C4-2B (cell line): ENCODE results near the gene CILP.

ENCODE experiments used
- H3K27ac ChIP-seq: fragments of 450-650 bp; 2 replicates; pipeline ENCODE4 v1.5.1; 2017
- CTCF ChIP-seq: fragments of 450-650 bp; conservative IDR thresholded peaks from 2 replicates; pipeline ENCODE4 v1.5.1; 2017; ENCODE audit warnings: mild to moderate bottlenecking
- ZFX ChIP-seq: fragments of 450-650 bp; IDR thresholded peaks from 2 replicates; pipeline ENCODE4 v1.6.1; 2017

Gene CILP

DNA sequence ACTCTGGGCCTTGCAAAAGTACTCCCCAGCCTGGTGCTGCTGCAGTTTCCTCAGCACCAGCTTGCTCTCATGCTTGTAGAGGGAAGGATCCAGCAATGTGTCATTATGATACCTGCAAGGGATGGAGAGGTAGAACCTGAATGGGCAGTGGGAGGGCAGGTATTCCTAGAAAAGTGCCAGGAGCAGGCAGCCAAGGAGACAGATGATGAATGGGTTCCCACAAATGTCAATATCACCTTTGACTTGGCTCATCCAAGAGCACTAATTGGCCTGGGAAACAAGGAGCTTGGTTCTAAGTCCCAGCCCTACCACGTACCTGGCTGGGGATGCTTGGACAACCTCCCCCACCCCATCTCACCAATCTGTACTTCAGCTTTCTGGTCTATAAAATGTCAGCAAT, 9.4 kb downstream of the CILP start:
- TF ChIP-seq ZFX, result no peak
- no peak for TF ChIP-seq CTCF
- no peak overlapping the region for H3K27ac ChIP-seq

GRCh38 chr15:65198571-65198970, 12.7 kb downstream of the CILP start:
- TF ChIP-seq ZFX (no peak), CTCF (no peak)
- no peak overlapping the region for H3K27ac ChIP-seq

GRCh38 chr15:65197337-65197645, 14.0 kb downstream of the CILP start:
- H3K27ac ChIP-seq, result no peak overlapping the region
- TF ChIP-seq CTCF (no peak), ZFX (no peak)

DNA sequence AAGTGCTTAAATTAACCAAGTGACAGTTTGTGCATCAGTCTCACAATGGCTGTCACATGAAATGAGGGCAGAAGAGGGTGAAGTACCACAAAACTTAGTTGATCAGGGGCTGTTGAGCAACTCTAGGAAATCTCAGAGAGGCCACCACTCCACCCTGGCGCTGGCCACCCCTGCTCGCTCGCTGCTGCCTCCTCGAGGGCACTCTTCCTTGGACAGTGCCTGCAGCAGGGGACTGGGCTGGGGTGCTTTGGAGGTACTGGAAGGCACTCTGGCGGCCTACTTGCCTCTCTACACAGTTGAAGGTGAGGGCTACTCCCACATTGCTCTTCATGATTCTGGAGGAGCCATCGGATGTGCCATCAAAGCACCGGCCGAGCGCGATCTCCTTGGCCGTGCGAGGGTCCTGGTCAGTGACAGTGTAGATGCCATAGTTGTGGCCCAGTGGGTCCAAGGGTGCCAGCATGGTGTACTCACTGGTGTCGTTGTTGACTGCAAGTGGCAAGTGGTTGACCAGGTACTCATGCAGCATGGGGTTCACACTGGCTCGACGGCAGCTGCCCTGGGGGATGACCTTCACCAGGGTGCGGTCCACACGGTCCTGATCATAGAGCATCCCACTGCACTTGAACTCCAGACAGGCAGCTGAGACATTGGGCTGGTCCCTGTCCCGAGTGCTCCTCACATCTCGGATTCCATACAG, 14.5 kb downstream of the CILP start:
- no peak overlapping the region for H3K27ac ChIP-seq
- TF ChIP-seq ZFX (no peak), CTCF (no peak)

GRCh38 chr15:65195548-65195923, 15.7 kb downstream of the CILP start:
- no peak overlapping the region for H3K27ac ChIP-seq
- TF ChIP-seq CTCF (no peak), ZFX (no peak)

- no peak overlapping the region for H3K27ac ChIP-seq
- TF ChIP-seq CTCF (no peak), ZFX (no peak)
Measured at GRCh38 chr15:65194826-65195547, 16.3 kb downstream of the CILP start.

GRCh38 chr15:65192016-65192415, 19.3 kb downstream of the CILP start:
- no peak overlapping the region for H3K27ac ChIP-seq
- no peak for TF ChIP-seq ZFX
- no peak for TF ChIP-seq CTCF
